Measurements from ENCODE around the gene GTPBP10.
"Not testable (repeated sequence)": the region's sequence is repeated elsewhere in the genome, so short reads cannot be mapped to it uniquely, and the experiment has no call there.

GTPBP10 gene, protein sequence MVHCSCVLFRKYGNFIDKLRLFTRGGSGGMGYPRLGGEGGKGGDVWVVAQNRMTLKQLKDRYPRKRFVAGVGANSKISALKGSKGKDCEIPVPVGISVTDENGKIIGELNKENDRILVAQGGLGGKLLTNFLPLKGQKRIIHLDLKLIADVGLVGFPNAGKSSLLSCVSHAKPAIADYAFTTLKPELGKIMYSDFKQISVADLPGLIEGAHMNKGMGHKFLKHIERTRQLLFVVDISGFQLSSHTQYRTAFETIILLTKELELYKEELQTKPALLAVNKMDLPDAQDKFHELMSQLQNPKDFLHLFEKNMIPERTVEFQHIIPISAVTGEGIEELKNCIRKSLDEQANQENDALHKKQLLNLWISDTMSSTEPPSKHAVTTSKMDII

DNA sequence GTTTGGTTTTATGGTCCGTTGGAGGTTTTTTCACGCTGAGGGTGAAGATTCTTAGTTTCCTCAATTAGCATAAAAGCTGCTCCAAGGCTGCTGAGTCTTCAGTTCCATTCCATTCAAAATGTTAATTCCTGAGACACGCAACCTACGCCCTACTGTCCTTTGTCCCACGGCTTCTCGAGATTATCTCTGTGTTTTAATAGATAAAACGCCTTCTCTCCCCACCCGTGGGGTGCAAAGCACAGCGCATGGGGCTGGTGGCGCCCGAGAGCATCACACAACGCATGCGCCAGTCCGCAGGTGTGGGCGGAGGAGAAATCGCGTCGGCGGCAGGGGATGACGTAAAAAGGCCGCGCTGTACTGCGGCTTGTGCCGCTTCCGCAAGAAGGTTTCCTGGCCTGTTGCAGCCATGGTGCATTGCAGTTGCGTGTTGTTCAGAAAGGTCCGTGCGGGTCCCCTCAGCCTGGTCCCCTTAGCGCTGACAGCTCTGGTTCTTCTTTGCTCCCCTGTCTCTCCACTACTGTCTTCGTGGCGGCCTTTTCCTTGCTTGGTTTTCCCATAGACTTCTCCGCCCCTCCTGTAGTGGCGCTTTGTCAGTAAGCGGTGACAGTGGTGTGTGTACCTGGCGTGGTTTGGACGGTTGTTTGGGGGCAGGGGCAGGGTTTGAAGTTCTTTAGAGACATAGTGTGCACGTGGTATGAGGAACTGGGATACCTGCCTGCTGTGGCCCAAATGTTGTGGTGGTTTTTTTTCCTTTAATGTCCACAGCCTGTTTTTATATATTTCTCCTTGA is at the start of gene GTPBP10:
Gene GTPBP10 (plus strand): TSS at position 381 of the 790 bp plus-strand sequence. CDS start 26 bp downstream, at position 407.
- DNase-seq = peak; percentile 94

DNA sequence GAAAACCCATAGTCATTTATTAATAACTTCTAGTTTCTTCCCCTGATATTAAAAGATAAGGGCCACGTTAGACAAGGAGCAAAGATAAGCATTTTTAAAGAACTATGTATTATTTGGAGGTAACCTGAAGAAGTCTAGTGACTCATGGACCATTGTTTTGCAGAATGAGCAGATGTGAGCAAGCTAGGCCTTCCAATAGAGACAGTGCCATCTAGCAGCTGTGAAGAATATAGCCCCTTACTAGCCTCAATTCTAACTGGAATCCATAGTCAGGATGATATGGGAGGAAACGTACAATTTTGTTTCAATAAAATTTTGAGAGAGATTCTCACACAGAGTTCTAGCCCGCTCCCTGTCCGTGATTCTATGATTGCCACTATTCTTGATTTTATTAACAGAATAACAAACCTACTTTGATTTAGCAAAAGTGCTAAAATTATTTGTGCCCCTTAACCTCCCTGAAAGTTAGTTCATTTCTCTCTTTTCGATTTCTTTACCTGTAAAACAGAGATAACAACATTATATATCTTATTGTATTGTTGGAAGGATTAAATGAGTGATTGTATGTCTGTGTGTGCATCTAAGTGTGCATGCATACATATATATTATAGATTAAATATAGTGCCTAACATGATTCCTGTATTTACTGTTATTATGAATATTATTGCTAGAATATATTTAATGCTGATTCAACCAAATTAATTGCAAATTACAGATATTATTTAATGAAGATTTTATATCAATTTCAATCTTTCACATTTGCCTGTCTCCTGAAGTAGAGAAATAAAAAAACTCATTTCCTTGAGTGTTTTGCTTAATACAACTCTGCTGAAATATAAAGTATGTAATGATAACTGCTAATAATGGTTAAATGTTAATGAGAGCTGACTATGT is 48.1 kb upstream of the GTPBP10 start:
- peak; percentile 72 for DNase-seq

DNA sequence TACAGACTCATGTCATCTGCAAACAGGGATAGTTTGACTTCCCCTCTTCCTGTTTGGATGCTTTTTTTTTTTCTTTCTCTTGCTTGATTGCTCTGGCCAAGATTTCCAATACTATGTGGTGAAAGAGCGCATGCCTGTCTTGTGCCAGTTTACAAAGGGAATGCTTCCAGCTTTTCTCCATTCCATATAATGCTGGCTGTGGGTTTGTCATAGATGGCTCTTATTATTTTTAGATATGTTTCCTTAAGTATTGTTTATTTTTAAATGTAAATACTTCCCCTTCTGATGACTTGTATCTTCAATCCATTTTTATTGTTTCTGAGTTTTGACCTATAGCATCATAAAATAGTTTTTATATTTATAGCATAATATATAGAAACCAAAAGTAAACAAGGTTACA is 43.3 kb upstream of the GTPBP10 start:
- peak; percentile 1 for DNase-seq

DNA sequence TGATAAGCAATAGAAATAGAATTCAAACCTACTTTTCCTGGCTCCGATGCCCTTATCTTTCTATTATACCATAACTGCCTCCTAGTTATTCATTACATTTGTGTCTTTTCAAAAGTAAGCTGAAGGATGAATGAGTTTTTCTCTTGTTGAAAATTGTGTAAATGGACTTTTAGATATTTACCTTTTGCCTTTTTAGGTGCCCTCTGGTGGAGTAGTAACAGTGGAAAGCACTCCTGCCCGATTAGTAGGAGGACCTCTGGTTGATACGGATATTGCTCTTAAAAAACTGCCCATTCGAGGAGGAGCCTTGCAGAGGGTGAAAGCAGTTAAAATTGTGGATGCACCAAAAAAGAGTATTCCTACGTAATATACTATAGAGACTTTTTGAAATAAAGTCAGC is 36.6 kb upstream of the GTPBP10 start:
- no peak for DNase-seq

DNA sequence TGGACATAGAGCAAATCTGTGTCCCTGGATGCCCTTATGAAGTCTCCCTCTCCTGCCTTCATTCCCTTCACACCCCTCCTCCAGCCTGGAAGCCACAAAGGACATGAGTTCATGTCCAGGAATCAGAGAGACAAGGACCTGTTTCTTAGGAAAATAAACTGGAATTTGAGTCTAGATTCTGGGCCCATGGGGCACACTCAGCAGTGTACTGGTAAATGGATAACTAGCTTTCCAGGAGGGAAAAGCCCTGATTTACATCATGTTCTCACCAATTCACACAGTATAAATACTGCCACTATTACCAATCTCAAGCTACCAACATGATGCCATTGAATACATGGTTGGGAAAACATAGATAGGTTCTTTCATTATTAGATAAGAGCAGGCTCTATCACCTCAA is 35.3 kb upstream of the GTPBP10 start:
- DNase-seq = no peak

DNA sequence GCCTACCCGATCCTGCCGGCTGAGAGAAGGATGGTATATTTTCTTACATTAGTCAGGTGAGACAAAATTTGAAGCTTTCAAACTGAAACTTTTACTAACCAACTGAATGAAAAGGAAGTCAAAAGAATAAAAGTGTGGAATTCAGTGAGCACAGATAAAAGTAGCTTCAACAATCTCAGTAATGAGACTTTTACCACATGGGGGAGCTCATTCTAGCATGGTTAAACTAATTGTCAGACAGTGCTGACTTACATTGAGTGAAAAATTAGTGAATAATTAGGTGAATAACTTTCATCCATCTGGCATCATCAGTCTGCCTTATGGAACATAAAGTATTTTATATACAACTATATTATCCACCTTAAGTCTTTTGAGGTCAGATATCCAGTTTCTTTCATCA is 33.8 kb upstream of the GTPBP10 start:
- DNase-seq = peak; percentile 8

DNA sequence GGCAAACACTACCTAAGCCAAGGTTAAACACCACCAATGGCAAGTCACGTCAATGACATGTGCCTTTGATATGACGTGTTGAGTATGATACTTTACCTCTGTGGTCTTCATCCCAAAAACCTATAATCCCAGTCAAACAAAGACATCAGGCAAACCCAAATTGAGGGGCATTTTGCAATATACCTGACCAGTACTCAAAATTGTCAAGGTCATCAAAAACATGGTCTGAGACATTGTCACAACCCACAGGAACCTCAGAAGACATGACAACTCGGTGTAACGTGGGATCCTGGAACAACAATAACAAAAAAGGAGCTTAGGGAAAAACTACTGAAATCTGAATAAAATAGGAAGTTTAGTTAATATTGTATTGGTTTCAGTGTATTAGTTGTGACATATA is 32.6 kb upstream of the GTPBP10 start:
- no peak for DNase-seq

DNA sequence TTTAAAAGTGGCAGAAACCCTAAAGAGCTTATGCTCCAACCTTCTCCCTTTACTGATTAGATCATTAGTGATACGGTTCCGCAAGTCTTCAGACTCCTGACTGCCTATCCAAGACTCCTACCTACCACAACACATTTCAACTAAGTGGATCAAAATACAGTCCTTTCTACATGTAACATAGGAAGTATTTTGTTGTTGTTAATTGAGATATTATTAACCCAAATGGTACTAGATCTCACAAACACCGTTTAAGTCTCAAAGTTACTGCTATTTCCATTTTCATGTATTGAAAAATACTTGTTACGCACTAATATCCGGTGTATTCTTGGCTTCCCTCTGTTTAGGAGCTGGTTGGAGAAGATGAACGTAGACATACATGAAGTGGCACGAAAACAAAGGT is 26.5 kb upstream of the GTPBP10 start:
- DNase-seq = no peak

DNA sequence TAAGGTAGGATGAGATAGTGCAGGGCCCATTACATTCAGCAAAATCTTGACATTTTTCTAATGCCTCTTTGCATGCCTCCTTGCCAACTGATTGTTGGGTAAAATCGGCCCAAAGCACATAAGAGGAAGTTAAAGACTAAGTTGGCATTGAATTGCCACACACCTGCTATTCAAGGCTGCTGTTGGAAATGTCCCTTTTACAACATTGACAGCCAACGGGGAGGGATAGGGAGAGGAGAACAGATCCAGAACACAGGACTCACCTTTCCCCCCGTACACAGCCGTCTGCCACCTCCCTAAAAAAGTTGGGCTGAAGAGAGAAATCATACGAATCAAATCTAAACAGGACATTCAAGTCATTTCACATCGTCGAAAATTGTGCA is 26.1 kb upstream of the GTPBP10 start:
- DNase-seq = no peak

DNA sequence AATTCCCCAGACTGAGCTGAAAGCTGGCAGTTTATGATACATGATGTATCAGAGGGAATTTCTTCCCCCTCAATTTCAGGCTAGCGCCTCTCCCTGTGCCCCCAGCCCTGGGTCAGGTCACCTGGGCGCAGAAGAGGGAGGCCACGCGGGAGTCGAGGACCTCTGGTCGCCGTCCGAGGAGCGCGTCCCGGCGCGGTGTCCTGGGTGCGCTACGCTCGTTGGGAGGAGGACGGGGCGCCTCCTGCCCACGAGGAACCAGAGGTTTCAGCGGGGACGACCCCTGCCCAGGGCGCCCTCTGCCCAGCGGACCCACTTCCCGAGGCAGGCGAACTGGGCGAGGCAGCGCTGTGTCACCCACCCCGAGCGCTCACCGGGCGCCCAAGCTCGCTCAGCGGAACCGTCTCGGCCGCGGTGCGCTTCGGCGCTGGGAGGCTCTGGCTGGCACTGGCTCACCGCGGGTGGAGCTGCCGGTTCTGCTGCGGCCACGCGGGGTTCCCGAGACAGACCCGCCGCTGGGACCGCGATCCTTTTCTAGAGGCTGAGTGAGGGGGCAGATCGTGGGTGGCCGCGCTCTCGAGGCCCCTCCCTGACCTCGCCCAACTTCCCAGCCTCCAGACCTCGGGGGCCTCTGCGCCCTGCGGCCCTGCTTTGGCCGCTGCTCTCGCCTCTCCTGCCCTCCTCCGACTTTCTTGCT is 25.6 kb upstream of the GTPBP10 start, which contains the start of gene FAM237B:
Gene FAM237B (minus strand): TSS at position 504 of the 694 bp plus-strand sequence. CDS start 1,556 bp downstream, outside the sequence.
- peak; percentile 3 for DNase-seq

DNA sequence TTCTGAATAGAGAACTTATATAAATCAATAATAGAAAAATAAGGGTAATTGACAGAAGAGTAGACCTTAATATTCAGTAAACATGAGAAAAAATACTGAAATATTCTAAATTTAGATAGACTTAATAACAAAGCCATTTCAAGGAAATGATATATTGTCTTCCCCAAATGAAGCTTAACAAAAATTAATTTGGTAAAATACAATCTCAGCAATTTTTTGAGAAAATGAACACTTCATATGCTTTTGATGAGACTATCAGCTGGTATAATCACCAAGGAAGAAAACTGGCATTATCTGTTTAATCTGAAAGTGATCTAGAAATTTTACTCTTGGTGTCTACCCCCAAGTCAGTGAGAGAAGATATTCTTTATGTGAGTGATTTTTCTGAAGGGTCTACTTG is 23.7 kb upstream of the GTPBP10 start:
- no peak for DNase-seq

DNA sequence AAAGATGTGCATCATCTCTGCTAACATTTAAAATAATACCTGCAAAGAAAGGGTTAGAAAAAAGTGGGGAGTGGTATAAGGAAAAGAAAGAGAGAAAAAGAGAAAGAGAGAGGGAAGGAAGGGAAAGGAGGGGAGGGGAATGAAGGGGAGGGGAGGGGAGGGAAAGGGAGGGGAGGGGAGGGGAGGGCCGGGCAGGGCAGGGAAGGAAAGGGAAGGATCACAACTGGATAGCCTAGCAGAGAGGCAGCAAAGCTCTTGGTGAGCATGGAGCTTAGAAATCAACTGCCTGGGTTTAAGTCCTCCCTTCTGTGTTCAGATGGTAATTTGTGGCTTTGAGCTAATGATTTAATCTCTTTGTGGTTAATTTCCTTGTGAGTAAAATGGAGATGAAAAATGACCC is 20.0 kb upstream of the GTPBP10 start:
- no peak for DNase-seq

DNA sequence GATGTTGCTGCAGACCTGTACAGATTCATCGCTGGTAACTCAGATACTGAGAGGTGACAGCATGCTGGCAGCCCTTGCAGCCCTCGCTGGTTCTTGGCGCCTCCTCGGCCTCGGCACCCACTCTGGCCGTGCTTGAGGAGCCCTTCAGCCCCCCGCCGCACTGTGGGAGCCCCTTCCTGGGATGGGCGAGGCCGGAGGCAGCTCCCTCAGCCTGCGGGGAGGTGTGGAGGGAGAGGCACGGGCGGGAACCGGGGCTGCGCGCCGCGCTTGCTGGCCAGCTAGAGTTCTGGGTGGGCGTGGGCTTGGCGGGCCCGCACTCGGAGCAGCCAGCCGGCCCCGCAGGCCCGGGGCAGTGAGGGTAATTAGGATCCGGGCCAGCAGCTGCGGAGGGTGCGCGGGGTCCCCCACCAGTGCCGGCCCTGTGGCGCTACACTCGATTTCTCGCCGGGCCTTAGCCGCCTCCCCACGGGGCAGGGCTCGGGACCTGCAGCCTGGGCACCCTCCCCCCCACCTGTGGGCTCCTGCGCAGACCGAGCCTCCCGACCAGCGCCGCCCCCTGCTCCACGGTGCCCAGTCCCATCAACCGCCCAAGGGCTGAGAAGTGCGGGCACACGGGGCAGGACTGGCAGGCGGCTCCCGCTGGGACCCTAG is 12.2 kb upstream of the GTPBP10 start:
- DNase-seq = no peak

DNA sequence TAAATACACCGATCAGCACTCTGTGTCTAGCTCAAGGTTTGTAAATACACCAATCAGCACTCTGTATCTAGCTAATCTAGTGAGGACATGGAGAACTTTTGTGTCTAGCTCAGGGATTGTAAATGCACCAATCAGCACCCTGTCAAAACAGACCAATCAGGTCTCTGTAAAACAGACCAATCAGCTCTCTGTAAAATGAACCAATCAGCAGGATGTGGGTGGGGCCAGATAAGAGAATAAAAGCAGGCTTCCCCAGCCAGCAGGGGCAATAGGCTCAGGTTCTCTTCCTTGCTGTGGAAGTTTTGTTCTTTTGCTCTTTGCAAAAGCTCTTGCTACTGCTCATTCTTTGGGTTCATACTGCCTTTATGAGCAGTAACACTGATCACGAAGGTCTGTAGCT is 11.6 kb upstream of the GTPBP10 start:
- not testable (repeated sequence) for DNase-seq

DNA sequence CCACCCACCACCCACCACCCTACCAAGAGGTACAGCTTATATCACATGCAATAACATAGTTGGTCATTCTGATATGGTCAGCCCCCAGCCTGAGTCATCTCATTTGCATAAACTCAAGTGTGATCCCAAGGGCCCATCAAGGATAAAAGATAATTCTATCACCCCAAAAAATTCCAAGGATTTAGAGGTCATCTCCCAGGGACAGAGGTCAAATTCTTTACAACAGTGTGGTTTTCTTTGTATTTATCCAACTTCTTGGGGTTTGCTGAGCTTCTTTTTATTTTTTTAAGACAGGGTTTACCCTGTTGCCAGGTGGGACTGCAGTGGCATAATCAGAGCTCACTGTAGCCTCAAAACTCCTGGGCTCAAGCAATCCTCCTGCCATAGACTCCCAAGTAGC is 9.4 kb upstream of the GTPBP10 start:
- DNase-seq = peak; percentile 41

DNA sequence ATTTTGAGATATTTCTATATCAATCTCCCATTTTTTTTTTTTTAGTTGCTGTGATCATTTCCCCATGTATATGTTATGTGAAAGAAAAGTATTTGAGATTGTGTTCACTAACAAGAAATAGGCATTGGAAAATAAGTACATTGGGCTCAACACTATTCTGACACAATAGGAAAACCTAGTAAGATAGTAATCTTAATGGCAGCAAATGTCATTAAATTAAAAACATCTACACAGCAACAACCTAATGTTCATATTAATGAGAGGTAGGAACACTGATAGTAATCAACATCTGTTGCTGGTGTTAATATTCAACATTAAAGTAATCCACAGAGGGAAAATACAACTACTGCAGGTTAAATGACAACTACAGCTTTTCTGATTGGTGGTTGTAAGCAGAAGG is 1.5 kb upstream of the GTPBP10 start:
- no peak for DNase-seq

DNA sequence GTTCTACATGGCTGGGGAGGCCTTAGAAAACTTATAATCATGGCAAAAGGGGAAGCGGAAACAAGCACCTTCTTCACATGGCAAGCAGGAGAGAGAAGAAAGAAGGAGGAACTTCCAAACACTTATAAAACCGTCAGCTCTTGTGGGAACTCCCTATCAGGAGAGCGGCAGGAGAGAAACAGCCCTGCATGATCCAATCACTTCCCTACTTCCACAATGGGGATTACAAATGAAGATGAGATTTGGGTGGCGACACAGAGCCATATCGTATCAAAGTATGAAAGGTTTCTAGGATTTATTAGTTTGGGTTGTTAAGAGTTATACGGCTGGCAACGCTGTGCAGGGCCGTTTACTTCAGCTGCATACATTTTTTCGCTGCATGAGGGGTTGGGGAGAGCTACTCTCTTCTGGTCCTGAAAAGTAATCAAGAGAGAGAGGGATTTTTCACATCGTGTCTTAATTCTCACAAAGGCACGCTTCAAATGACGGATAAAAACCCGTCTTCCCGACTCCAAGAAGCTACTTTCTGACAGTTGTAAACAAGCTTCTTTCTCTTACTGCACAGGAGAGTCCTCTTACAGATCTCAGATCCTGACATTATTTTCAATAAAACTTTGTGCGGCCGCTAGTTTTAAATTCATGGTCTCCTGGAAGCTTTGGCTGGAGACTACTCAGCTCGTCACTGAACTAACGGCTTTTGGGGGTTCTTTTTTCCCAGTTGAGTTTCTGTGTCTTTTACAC is 751 bp upstream of the GTPBP10 start:
- peak; percentile 45 for DNase-seq

DNA sequence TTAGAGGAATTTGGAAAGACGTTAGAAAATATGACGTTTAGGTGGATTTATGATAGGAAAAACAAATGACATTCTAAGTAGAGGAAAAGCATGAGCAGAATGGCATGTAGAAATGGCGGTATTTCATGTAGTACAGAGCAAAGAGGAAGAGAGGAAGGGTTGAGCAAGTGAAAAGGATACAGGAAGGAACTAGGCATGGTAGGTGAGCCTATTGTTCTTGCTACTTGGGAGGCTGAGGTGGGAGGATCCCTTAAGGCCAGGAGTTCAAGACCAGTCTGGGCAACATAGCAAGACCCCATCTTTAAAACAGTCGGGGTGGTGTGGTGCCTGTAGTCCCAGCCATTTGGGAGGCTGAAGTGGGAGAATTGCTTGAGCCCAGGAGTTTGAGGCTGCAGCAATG is 1.2 kb downstream of the GTPBP10 start:
- DNase-seq = no peak

DNA sequence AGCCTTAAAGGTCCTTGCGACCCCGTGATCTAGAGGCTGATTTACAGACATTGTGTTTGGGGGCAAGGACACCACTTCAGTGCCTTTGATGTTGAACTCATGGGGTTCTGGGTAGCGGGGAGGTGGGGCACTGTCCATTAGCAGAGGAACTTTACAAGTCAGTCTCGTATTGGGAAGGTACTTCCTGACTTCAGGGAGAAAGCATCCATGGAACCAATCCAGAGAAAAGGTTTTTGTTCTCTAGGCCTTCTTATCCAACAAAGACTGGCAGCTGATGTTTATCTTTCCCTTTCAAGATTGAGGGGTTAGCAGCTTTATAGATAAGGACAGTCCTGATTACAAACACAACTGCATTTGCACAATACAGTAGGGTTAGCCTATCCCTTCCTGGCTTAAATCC is 2.8 kb downstream of the GTPBP10 start:
- no peak for DNase-seq

DNA sequence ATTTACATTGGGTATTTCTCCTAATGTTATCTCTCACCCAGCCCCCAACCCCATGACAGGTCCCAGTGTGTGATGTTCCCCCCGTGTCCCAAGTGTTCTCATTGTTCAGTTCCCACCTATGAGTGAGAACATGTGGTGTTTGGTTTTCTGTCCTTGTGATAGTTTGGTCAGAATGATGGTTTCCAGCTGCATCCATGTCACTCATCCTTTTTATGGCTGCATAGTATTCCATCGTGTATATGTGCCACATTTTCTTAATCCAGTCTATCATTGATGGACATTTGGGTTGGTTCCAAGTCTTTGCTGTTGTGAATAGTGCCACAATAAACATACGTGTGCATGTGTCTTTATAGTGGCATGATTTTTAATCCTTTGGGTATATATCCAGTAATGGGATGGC is 3.5 kb downstream of the GTPBP10 start:
- not testable (repeated sequence) for DNase-seq

DNA sequence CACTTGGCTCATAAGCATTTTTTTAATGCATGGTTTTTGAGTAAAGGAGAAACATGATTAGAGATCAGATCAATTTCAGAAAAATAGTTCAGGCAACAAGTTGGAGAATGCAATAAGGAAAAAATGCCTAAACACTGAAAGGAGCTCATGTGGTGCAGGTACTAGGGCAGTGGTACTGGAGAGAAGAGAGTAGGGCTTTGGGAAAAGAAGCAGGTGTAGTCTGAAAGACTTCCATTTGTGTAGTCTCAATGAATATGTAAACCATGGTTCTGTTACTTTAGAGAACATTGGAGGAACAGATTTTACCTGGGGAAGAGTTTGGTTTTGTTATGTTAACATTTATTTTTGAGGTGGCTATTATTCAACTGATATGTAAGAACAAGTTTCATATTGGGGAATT is 5.5 kb downstream of the GTPBP10 start:
- DNase-seq = no peak
